ENCODE results near the gene DNAJC16. TPM values are rescaled to one million over a fixed set of nuclear protein-coding genes. Genes with fewer than 3 reads are reported as not detected.
A peak's percentile ranks its signal among the peaks of the same experiment; 100 is the strongest.

The DNAJC16 gene
- total RNA-seq, 2 donors from 2014 or later, result 11.9 to 12.5 TPM

DNA sequence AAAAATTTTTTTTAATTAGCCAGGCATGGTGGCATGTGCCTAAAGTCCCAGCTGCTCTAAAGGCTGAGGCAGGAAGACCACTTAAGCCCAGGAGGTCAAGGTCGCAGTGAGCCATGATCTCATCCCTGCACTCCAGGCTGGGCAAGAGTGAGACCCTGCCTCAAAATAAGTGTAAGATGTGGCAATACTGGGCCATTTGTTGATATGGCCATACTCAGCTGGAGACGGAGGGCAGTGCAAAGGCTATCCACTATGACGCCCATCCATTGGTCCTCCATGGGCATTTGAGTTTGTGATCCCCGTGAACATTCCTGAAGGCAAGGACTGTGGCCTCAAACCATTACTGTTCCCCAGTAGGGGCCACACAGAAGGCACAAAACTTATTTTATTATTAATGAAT, 4.1 kb upstream of the DNAJC16 start:
- intact Hi-C loops (cut with DNase I), result no loop called here

DNA sequence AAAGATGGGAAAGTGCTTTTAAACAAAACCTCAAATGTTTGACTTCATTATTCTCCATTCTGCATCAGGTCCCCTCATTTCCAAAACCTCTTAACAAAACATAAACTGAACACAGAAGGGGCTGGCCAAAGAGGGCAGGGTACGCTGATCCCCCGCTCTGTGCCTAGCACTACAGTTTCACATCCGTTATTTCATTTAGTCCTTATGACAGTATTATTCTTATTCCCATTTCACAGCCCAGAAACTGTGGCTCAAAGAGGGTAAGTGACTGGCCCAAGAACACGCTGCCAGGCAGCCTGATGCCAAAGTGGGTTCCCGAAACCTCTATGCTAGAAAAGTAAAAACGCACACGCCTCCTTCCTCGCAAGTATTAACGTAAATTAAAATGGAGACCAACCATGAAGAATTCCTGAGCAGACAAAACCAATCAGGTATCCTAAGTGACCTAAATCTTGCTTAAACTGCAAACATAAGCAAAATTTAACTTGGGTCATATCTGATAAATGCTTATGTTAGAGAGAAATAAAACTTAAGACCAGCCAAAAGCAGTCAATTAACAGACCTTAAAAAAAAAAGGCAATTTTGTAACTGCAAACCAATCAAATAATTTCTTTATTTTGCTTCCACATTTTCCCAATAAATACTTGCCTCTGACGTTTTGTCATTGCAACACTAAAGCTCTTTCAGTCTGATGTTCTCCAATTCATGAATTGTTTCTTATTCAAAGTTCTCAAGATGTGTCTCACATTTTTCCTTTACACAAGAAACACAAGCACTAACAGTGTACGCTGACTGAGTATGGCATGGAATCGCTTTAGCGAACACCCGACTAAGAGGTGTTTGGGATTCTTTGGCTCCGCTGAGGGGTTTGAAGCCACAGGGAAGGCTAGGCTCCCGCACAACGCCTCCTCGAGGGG, 3.3 kb upstream of the DNAJC16 start:
- 36 to 38% methylated on average over 15 to 16 of the region's 18 CpGs for WGBS, 2 donors

More for the DNA sequence above, 4.1 kb upstream of the DNAJC16 start:
- ATAC-seq (no peak), DNase-seq (no peak)
- Histone ChIP-seq H3K27me3 (no peaks in the 10 kb centered on the region), H3K4me3 (no peak overlapping the region), H3K27ac (no peak overlapping the region), H3K9me3 (no peaks in the 10 kb centered on the region), H3K36me3 (replicated peaks in 1 of 2; ENCODE audit: insufficient read depth in 1 of 2, low read depth in 2 of 2) (no peaks in the 10 kb centered on the region), H3K4me1 (peaks cover 23% of the 10 kb centered on the region)
- 90 to 97% methylated on average over 4 of the region's 4 CpGs for WGBS, 2 donors
- TF ChIP-seq POLR2A (IDR thresholded peaks at IDR 0.05) (no peak), CTCF (IDR thresholded peaks at IDR 0.05) (no peak)

DNA sequence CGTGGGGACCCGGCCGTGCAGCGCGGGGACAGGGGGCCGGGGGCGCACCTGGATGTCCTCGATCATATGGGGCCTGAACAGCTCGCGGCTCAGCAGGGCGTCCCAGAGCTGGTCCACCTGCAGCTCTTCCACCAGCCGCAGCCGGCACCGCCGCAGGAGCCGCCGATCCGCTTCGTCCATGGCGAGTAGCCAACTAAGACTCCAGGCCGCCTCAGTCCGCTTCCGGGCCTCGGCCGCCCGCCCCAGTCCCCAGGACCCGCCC, 2.7 kb upstream of the DNAJC16 start, which contains the start of gene CASP9:
Gene CASP9 (minus strand): TSS at position 195 of the 262 bp plus-strand sequence. CDS start 15 bp downstream, at position 180.
- no peaks in the 10 kb centered on the region for H3K27me3 ChIP-seq
- 0% methylated on average over 15 of the region's 27 CpGs; no CpG with 5 or more reads in 1 of the 2 donors for WGBS, 2 donors
- peaks cover 32% of the 10 kb centered on the region for H3K4me1 ChIP-seq
- H3K9me3 ChIP-seq, result no peaks in the 10 kb centered on the region
- DNase-seq (no peak), ATAC-seq (no peak)
- TF ChIP-seq POLR2A (IDR thresholded peaks at IDR 0.05), result peak in 2 of 3 donors; percentile 34 to 72
- peak in 1 of 7 experiments; percentile 31 for TF ChIP-seq CTCF (IDR thresholded peaks at IDR 0.05)
- intact Hi-C loops (cut with DNase I), result no loop called here
- no peaks in the 10 kb centered on the region for H3K36me3 ChIP-seq (replicated peaks in 1 of 2; ENCODE audit: insufficient read depth in 1 of 2, low read depth in 2 of 2)
- H3K4me3 ChIP-seq, result peak within 1 kb of the TSS; percentile 11 to 13
- H3K27ac ChIP-seq, result peak within 1 kb of the TSS; percentile 94 to 99 (median 98)

More for the DNA sequence above, 3.3 kb upstream of the DNAJC16 start:
- peak overlapping the region; percentile 5 to 11 for H3K4me3 ChIP-seq
- intact Hi-C loops (cut with DNase I), result no loop called here
- peaks cover 31% of the 10 kb centered on the region for H3K4me1 ChIP-seq
- H3K27me3 ChIP-seq, result no peaks in the 10 kb centered on the region
- no peaks in the 10 kb centered on the region for H3K36me3 ChIP-seq (replicated peaks in 1 of 2; ENCODE audit: insufficient read depth in 1 of 2, low read depth in 2 of 2)
- ATAC-seq (no peak), DNase-seq (no peak)
- H3K27ac ChIP-seq, result peak overlapping the region; percentile 94 to 99 (median 98)
- TF ChIP-seq POLR2A (IDR thresholded peaks at IDR 0.05), result no peak
- TF ChIP-seq CTCF (IDR thresholded peaks at IDR 0.05), result no peak
- H3K9me3 ChIP-seq, result no peaks in the 10 kb centered on the region

GRCh38 chr1:15524283-15525049, 2.2 kb upstream of the DNAJC16 start:
- Histone ChIP-seq H3K27ac (peak overlapping the region; percentile 94 to 99 (median 98)), H3K9me3 (no peaks in the 10 kb centered on the region), H3K4me3 (no peak overlapping the region), H3K27me3 (no peaks in the 10 kb centered on the region), H3K36me3 (replicated peaks in 1 of 2; ENCODE audit: insufficient read depth in 1 of 2, low read depth in 2 of 2) (no peaks in the 10 kb centered on the region), H3K4me1 (peaks cover 32% of the 10 kb centered on the region)
- WGBS, 2 donors, result 0% methylated on average over 29 of the region's 88 CpGs; no CpG with 5 or more reads in 1 of the 2 donors
- ATAC-seq, result peak; percentile 67
- TF ChIP-seq POLR2A (IDR thresholded peaks at IDR 0.05), result no peak
- TF ChIP-seq CTCF (IDR thresholded peaks at IDR 0.05), result no peak
- DNase-seq, result peak; percentile 100
- intact Hi-C loops (cut with DNase I), result no loop called here
